Measurements from ENCODE around the gene HTATIP2.

The HTATIP2 gene

DNA sequence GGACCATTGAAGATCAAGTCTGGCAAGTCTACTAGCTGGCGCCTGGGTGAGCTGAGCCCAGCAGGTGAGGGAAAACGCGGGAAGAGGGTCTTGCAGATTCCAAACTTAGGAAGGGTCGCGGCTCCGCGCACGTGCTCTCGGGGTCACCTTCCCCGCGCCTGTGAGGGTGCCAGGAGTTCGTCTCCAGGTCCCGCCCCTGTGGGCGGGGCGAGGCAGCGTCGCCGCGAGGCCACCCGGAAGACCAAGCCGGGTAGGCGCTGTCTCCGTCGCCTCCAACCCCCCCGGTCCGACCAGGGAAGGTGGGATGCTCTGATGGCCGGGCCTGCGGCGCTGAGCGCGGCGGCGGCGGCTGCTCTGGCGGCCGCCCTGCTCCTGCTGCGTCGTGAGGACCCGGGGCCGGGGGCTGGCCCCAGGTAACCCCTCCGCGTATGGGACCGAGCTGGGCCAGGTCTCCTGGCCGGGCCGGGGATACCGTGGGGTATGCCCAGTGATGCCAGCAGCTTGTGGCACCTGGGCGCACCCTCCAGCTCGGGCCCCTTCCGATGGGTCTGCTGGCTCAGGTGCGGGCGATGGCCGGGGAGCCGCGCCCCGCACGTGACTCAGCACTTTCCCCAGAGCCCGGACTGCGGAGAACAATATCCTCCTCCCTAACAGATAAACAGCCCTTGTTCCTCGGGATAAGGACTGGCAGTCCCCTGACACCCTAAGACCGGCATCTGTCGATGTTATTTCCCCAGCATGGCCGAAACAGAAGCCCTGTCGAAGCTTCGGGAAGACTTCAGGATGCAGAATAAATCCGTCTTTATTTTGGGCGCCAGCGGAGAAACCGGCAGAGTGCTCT, at the start of gene HTATIP2:
Gene HTATIP2 (plus strand): TSS at position 215 of the 841 bp plus-strand sequence. CDS start 524 bp downstream, at position 739.
- no peak within 1 kb of the TSS for H3K27ac ChIP-seq
- TF ChIP-seq ZFX (IDR thresholded peaks at IDR 0.05; ENCODE audit: borderline replicate concordance): no peak
- TF ChIP-seq, protein P1, sequence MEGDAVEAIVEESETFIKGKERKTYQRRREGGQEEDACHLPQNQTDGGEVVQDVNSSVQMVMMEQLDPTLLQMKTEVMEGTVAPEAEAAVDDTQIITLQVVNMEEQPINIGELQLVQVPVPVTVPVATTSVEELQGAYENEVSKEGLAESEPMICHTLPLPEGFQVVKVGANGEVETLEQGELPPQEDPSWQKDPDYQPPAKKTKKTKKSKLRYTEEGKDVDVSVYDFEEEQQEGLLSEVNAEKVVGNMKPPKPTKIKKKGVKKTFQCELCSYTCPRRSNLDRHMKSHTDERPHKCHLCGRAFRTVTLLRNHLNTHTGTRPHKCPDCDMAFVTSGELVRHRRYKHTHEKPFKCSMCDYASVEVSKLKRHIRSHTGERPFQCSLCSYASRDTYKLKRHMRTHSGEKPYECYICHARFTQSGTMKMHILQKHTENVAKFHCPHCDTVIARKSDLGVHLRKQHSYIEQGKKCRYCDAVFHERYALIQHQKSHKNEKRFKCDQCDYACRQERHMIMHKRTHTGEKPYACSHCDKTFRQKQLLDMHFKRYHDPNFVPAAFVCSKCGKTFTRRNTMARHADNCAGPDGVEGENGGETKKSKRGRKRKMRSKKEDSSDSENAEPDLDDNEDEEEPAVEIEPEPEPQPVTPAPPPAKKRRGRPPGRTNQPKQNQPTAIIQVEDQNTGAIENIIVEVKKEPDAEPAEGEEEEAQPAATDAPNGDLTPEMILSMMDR (IDR thresholded peaks at IDR 0.05): no peak

GRCh38 chr11:20315800-20316199, 47.7 kb upstream of the HTATIP2 start:
- no peak overlapping the region for H3K27ac ChIP-seq
- TF ChIP-seq, protein P1 (IDR thresholded peaks at IDR 0.05): no peak
- TF ChIP-seq ZFX (IDR thresholded peaks at IDR 0.05; ENCODE audit: borderline replicate concordance): no peak

GRCh38 chr11:20321177-20321576, 42.3 kb upstream of the HTATIP2 start:
- H3K27ac ChIP-seq: no peak overlapping the region
- TF ChIP-seq, protein P1 (IDR thresholded peaks at IDR 0.05): no peak
- TF ChIP-seq ZFX (IDR thresholded peaks at IDR 0.05; ENCODE audit: borderline replicate concordance): no peak

GRCh38 chr11:20327377-20327935, 36.1 kb upstream of the HTATIP2 start:
- H3K27ac ChIP-seq: no peak overlapping the region
- no peak for TF ChIP-seq ZFX (IDR thresholded peaks at IDR 0.05; ENCODE audit: borderline replicate concordance)
- TF ChIP-seq, protein P1 (IDR thresholded peaks at IDR 0.05): no peak

- H3K27ac ChIP-seq: no peak overlapping the region
- TF ChIP-seq, protein P1 (IDR thresholded peaks at IDR 0.05): no peak
- no peak for TF ChIP-seq ZFX (IDR thresholded peaks at IDR 0.05; ENCODE audit: borderline replicate concordance)
Observed at GRCh38 chr11:20336056-20336455, 27.5 kb upstream of the HTATIP2 start.

DNA sequence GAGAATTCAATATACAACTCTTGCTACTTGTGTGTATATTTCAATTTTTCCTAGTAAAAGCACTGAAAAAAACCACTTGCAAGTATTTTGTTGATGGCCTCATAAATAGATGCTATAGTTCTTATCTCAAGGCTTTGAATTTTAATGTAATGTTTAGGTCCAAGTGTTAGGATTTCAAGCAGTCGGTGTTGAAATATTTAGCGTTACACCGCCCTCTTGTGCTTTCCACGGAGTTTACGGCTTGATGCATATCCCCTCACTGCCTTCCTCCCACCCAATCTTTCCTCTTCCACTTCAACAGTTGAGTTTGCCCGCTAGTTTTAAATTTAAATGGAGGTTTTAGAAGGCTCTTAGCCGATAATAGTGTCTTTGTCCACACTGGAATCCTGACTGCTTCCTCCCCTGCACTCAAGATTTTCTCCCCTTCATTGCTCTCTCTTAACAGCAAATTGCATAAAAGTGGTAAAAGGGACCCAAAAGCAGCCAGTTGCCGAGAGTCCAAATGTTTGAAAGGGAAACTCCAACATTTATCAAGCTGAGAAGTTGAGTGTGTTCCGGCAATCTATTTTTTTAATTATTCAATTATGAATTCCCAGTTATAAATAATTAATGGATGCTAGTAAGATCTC, 25.9 kb upstream of the HTATIP2 start:
- H3K27ac ChIP-seq: no peak overlapping the region
- TF ChIP-seq, protein P1 (IDR thresholded peaks at IDR 0.05): peak; percentile 37
- no peak for TF ChIP-seq ZFX (IDR thresholded peaks at IDR 0.05; ENCODE audit: borderline replicate concordance)

Data from 22Rv1 (cell line).